ENCODE results near the gene DUSP10. TPM values are rescaled to one million over a fixed set of nuclear protein-coding genes. Genes with fewer than 3 reads are reported as not detected.

The DUSP10 gene
- polyA plus RNA-seq = 10 to 100 TPM; 10.7 to 25.6 (median 14.7) TPM

GRCh38 chr1:221741703-221742554 lies at the start of gene DUSP10:
DUSP10 (minus strand) TSS chr1:221742089; CDS start chr1:221739744, 2,345 bp downstream.
- Mint-ChIP-seq H3K36me3 (peaks cover 13 to 26% (median 26%) of the 10 kb centered on the region in 3 donors), H3K27me3 (ENCODE audit: low read depth in 3 of 3) (peaks cover 0 to 11% (median 1%) of the 10 kb centered on the region in 3 donors), H3K27ac (peak within 1 kb of the TSS in 1 of 6 donors; percentile 86), H3K4me1 (peaks cover 10% of the 10 kb centered on the region in 2 donors), H3K4me3 (peak within 1 kb of the TSS in 1 of 5 donors; percentile 77), H3K9me3 (no peaks in the 10 kb centered on the region)
- DNase-seq = peak; percentile 99

GRCh38 chr1:221788466-221788865 lies 46.6 kb upstream of the DUSP10 start:
- Mint-ChIP-seq H3K27ac (no peak overlapping the region), H3K27me3 (ENCODE audit: low read depth in 3 of 3) (peaks cover 3 to 9% (median 3%) of the 10 kb centered on the region in 3 donors), H3K4me3 (no peak overlapping the region), H3K36me3 (peaks cover 0 to 3% (median 0%) of the 10 kb centered on the region in 3 donors), H3K9me3 (no peaks in the 10 kb centered on the region), H3K4me1 (peaks cover 28 to 32% of the 10 kb centered on the region in 2 donors)
- DNase-seq = no peak

- Mint-ChIP-seq H3K36me3 (peaks cover 0 to 3% (median 0%) of the 10 kb centered on the region in 3 donors), H3K27me3 (ENCODE audit: low read depth in 3 of 3) (peaks cover 0 to 4% (median 3%) of the 10 kb centered on the region in 3 donors), H3K4me3 (no peak overlapping the region), H3K4me1 (peaks cover 35 to 36% of the 10 kb centered on the region in 2 donors), H3K9me3 (no peaks in the 10 kb centered on the region), H3K27ac (no peak overlapping the region)
- no peak for DNase-seq
Measured at GRCh38 chr1:221786647-221787046, 44.8 kb upstream of the DUSP10 start.

- peak in 2 of 3 donors; percentile 32 to 36 for DNase-seq
- Mint-ChIP-seq H3K4me1 (peaks cover 60 to 63% of the 10 kb centered on the region in 2 donors), H3K27me3 (ENCODE audit: low read depth in 3 of 3) (peaks cover 3 to 5% (median 3%) of the 10 kb centered on the region in 3 donors), H3K36me3 (peaks cover 0 to 3% (median 0%) of the 10 kb centered on the region in 3 donors), H3K9me3 (no peaks in the 10 kb centered on the region), H3K4me3 (peak overlapping the region; percentile 66 to 74 (median 69)), H3K27ac (peak overlapping the region; percentile 53 to 87 (median 74))
Measured at GRCh38 chr1:221783936-221784335, 42.0 kb upstream of the DUSP10 start.

- H3K27ac Mint-ChIP-seq = peak overlapping the region; percentile 53 to 87 (median 74)
- DNase-seq = peak; percentile 39 to 46 (median 41)
Measured at GRCh38 chr1:221783437-221783836, 41.5 kb upstream of the DUSP10 start.

GRCh38 chr1:221782970-221783369 lies 41.1 kb upstream of the DUSP10 start:
- H3K4me1 Mint-ChIP-seq = peaks cover 69 to 73% of the 10 kb centered on the region in 2 donors
- H3K4me3 Mint-ChIP-seq = peak overlapping the region; percentile 66 to 74 (median 69)

More at GRCh38 chr1:221783437-221783836, 41.5 kb upstream of the DUSP10 start:
- Mint-ChIP-seq H3K4me1 (peaks cover 65 to 68% of the 10 kb centered on the region in 2 donors), H3K36me3 (peaks cover 0 to 3% (median 0%) of the 10 kb centered on the region in 3 donors), H3K4me3 (peak overlapping the region; percentile 66 to 74 (median 69)), H3K27me3 (ENCODE audit: low read depth in 3 of 3) (peaks cover 2 to 5% (median 3%) of the 10 kb centered on the region in 3 donors), H3K9me3 (no peaks in the 10 kb centered on the region)

GRCh38 chr1:221782477-221782876 lies 40.6 kb upstream of the DUSP10 start:
- no peak for DNase-seq
- Mint-ChIP-seq H3K4me1 (peaks cover 74 to 78% of the 10 kb centered on the region in 2 donors), H3K27ac (peak overlapping the region in 4 of 6 donors; percentile 8 to 81 (median 34)), H3K27me3 (ENCODE audit: low read depth in 3 of 3) (peaks cover 5 to 6% (median 5%) of the 10 kb centered on the region in 3 donors), H3K36me3 (peaks cover 0 to 3% (median 0%) of the 10 kb centered on the region in 3 donors), H3K4me3 (peak overlapping the region in 1 of 5 donors; percentile 69), H3K9me3 (no peaks in the 10 kb centered on the region)

More at GRCh38 chr1:221782970-221783369, 41.1 kb upstream of the DUSP10 start:
- no peak for DNase-seq
- Mint-ChIP-seq H3K36me3 (peaks cover 0 to 3% (median 0%) of the 10 kb centered on the region in 3 donors), H3K27ac (peak overlapping the region; percentile 8 to 87 (median 74)), H3K9me3 (no peaks in the 10 kb centered on the region), H3K27me3 (ENCODE audit: low read depth in 3 of 3) (peaks cover 2 to 5% (median 3%) of the 10 kb centered on the region in 3 donors)

- Mint-ChIP-seq H3K4me3 (no peak overlapping the region), H3K9me3 (no peaks in the 10 kb centered on the region), H3K4me1 (peaks cover 87 to 90% of the 10 kb centered on the region in 2 donors), H3K27ac (peak overlapping the region in 2 of 6 donors; percentile 54 to 98), H3K36me3 (no peaks in the 10 kb centered on the region), H3K27me3 (ENCODE audit: low read depth in 3 of 3) (peaks cover 5 to 6% (median 5%) of the 10 kb centered on the region in 3 donors)
- DNase-seq = no peak
Measured at GRCh38 chr1:221781102-221781755, 39.3 kb upstream of the DUSP10 start.

GRCh38 chr1:221780175-221780574 lies 38.3 kb upstream of the DUSP10 start:
- Mint-ChIP-seq H3K9me3 (no peaks in the 10 kb centered on the region), H3K4me3 (peak overlapping the region in 3 of 5 donors; percentile 23 to 85 (median 56)), H3K27me3 (ENCODE audit: low read depth in 3 of 3) (peaks cover 5 to 6% (median 5%) of the 10 kb centered on the region in 3 donors), H3K27ac (peak overlapping the region; percentile 93 to 98 (median 96)), H3K36me3 (no peaks in the 10 kb centered on the region), H3K4me1 (peaks cover 95 to 99% of the 10 kb centered on the region in 2 donors)
- no peak for DNase-seq

GRCh38 chr1:221779771-221780170 lies 37.9 kb upstream of the DUSP10 start:
- H3K9me3 Mint-ChIP-seq = no peaks in the 10 kb centered on the region
- H3K36me3 Mint-ChIP-seq = no peaks in the 10 kb centered on the region
- peaks cover 5 to 6% (median 5%) of the 10 kb centered on the region in 3 donors for H3K27me3 Mint-ChIP-seq (ENCODE audit: low read depth in 3 of 3)
- peaks cover 95 to 97% of the 10 kb centered on the region in 2 donors for H3K4me1 Mint-ChIP-seq
- no peak for DNase-seq
- H3K4me3 Mint-ChIP-seq = peak overlapping the region; percentile 59 to 85 (median 79)
- peak overlapping the region; percentile 93 to 98 (median 96) for H3K27ac Mint-ChIP-seq

GRCh38 chr1:221778535-221779142 lies 36.8 kb upstream of the DUSP10 start:
- H3K27ac Mint-ChIP-seq = peak overlapping the region; percentile 93 to 98 (median 96)
- H3K27me3 Mint-ChIP-seq (ENCODE audit: low read depth in 3 of 3) = peaks cover 5 to 6% (median 5%) of the 10 kb centered on the region in 3 donors
- H3K9me3 Mint-ChIP-seq = no peaks in the 10 kb centered on the region
- no peaks in the 10 kb centered on the region for H3K36me3 Mint-ChIP-seq
- peak; percentile 61 to 67 (median 63) for DNase-seq
- peaks cover 84 to 86% of the 10 kb centered on the region in 2 donors for H3K4me1 Mint-ChIP-seq
- H3K4me3 Mint-ChIP-seq = peak overlapping the region; percentile 59 to 85 (median 79)

- Mint-ChIP-seq H3K36me3 (no peaks in the 10 kb centered on the region), H3K27ac (peak overlapping the region; percentile 93 to 98 (median 96)), H3K4me1 (peaks cover 79 to 81% of the 10 kb centered on the region in 2 donors), H3K4me3 (peak overlapping the region; percentile 59 to 85 (median 79)), H3K9me3 (no peaks in the 10 kb centered on the region), H3K27me3 (ENCODE audit: low read depth in 3 of 3) (peaks cover 5 to 6% (median 5%) of the 10 kb centered on the region in 3 donors)
- DNase-seq = no peak
Measured at GRCh38 chr1:221778125-221778524, 36.2 kb upstream of the DUSP10 start.

All from immature natural killer cell (primary cell).